Lower lobe of right lung (tissue), 2 donors: ENCODE results near the gene TRIM9. TPM values are rescaled to one million over a fixed set of nuclear protein-coding genes. Genes with fewer than 3 reads are reported as not detected.

Experiments used
- ATAC-seq, 2 donors: fragments of 200-7000 bp; cut with Tn5 transposase; one replicate each; pipeline ENCODE4 v1.9.1; 2020 to 2022; ENCODE audit warnings: mild to moderate bottlenecking in 2 of 2, moderate library complexity in 2 of 2
- DNase-seq: peaks from one replicate; pipeline ENCODE4 v3.0.0-alpha.2; 2020
- H3K27ac ChIP-seq: fragments of 200-600 bp; one replicate; pipeline ENCODE4 v1.8.0; 2022
- H3K27me3 ChIP-seq: fragments of 200-600 bp; one replicate; pipeline ENCODE4 v1.8.0; 2022; ENCODE audit warnings: low read depth
- H3K36me3 ChIP-seq: fragments of 200-600 bp; one replicate; pipeline ENCODE4 v1.8.0; 2022; ENCODE audit warnings: mild to moderate bottlenecking
- H3K4me1 ChIP-seq: fragments of 200-600 bp; one replicate; pipeline ENCODE4 v1.8.0; 2022
- H3K4me3 ChIP-seq: fragments of 200-600 bp; one replicate; pipeline ENCODE4 v1.8.0; 2022; ENCODE audit warnings: mild to moderate bottlenecking
- H3K9me3 ChIP-seq: fragments of 200-600 bp; one replicate; pipeline ENCODE4 v1.8.0; 2022
- CTCF ChIP-seq: fragments of 200-600 bp; IDR thresholded peaks from one replicate; pipeline ENCODE4 v1.8.0; 2022; ENCODE audit warnings: antibody characterized with exemption, mild to moderate bottlenecking
- intact Hi-C: fragments of 100-400 bp; cut with DNase I; formaldehyde crosslinking; loops from one replicate; pipeline ENCODE4 v1.11.0; 2022
- total RNA-seq: library from RNA; stranded (reverse); fragmentation: NEBNext Ultra II Directional; extraction: Animal tissue kit (Norgen Biotek cat#: 25700); gene quantifications from one replicate; pipeline ENCODE4 v1.2.1, GENCODE V29; 2021
- donor health status: DM: no; HTN: yes; CAD: no; lungs with severe emphysema.

Gene TRIM9
- total RNA-seq, 1 donor from 2014 or later, result 0.92 TPM

- Histone ChIP-seq H3K4me1 (peaks cover 24% of the 10 kb centered on the region), H3K27ac (no peak overlapping the region), H3K36me3 (no peaks in the 10 kb centered on the region), H3K4me3 (no peak overlapping the region), H3K9me3 (no peaks in the 10 kb centered on the region), H3K27me3 (peaks cover 24% of the 10 kb centered on the region)
- no peak for TF ChIP-seq CTCF
- DNase-seq, result no peak
- intact Hi-C loops, result no loop called here
- no peak for ATAC-seq
Measured at GRCh38 chr14:51097287-51097686, 2.4 kb upstream of the TRIM9 start.

GRCh38 chr14:51096870-51097269, 2.0 kb upstream of the TRIM9 start:
- no peak for ATAC-seq

GRCh38 chr14:51095854-51096823, 1.2 kb upstream of the TRIM9 start:
- TF ChIP-seq CTCF, result no peak
- Histone ChIP-seq H3K27ac (no peak overlapping the region), H3K27me3 (peaks cover 26% of the 10 kb centered on the region)

More at GRCh38 chr14:51096870-51097269, 2.0 kb upstream of the TRIM9 start:
- H3K27ac ChIP-seq, result no peak overlapping the region
- TF ChIP-seq CTCF, result no peak
- H3K4me3 ChIP-seq, result no peak overlapping the region
- H3K4me1 ChIP-seq, result peaks cover 24% of the 10 kb centered on the region
- no peaks in the 10 kb centered on the region for H3K36me3 ChIP-seq
- intact Hi-C loops, result no loop called here
- peaks cover 26% of the 10 kb centered on the region for H3K27me3 ChIP-seq
- no peaks in the 10 kb centered on the region for H3K9me3 ChIP-seq
- DNase-seq, result no peak

GRCh38 chr14:51094282-51094821, 553 bp downstream of the TRIM9 start:
- Histone ChIP-seq H3K27ac (no peak overlapping the region), H3K27me3 (peaks cover 26% of the 10 kb centered on the region), H3K4me1 (peaks cover 24% of the 10 kb centered on the region), H3K36me3 (no peaks in the 10 kb centered on the region), H3K9me3 (no peaks in the 10 kb centered on the region), H3K4me3 (peak overlapping the region; percentile 67)
- no peak for TF ChIP-seq CTCF
- DNase-seq (peak; percentile 49), ATAC-seq (no peak)
- intact Hi-C loops, result no loop called here

More at GRCh38 chr14:51095854-51096823, 1.2 kb upstream of the TRIM9 start:
- no peaks in the 10 kb centered on the region for H3K9me3 ChIP-seq
- peak; percentile 4 to 19 for ATAC-seq
- intact Hi-C loops, result no loop called here
- H3K4me3 ChIP-seq, result peak overlapping the region; percentile 67
- no peak for DNase-seq
- no peaks in the 10 kb centered on the region for H3K36me3 ChIP-seq
- H3K4me1 ChIP-seq, result peaks cover 24% of the 10 kb centered on the region

GRCh38 chr14:51093371-51094281, 1.3 kb downstream of the TRIM9 start:
- Histone ChIP-seq H3K36me3 (no peaks in the 10 kb centered on the region), H3K4me3 (peak overlapping the region; percentile 67), H3K27me3 (peaks cover 26% of the 10 kb centered on the region), H3K27ac (no peak overlapping the region), H3K4me1 (peaks cover 24% of the 10 kb centered on the region), H3K9me3 (no peaks in the 10 kb centered on the region)
- no peak for ATAC-seq
- intact Hi-C loops, result no loop called here
- TF ChIP-seq CTCF, result no peak
- no peak for DNase-seq
